ENCODE results near the gene NIN.

GRCh38 chr14:50834802-50835276, 3.9 kb upstream of the NIN start:
- TF ChIP-seq EP300 (IDR thresholded peaks at IDR 0.05) (no peak), POLR2A (IDR thresholded peaks at IDR 0.05) (no peak)
- TF ChIP-seq, protein P1, sequence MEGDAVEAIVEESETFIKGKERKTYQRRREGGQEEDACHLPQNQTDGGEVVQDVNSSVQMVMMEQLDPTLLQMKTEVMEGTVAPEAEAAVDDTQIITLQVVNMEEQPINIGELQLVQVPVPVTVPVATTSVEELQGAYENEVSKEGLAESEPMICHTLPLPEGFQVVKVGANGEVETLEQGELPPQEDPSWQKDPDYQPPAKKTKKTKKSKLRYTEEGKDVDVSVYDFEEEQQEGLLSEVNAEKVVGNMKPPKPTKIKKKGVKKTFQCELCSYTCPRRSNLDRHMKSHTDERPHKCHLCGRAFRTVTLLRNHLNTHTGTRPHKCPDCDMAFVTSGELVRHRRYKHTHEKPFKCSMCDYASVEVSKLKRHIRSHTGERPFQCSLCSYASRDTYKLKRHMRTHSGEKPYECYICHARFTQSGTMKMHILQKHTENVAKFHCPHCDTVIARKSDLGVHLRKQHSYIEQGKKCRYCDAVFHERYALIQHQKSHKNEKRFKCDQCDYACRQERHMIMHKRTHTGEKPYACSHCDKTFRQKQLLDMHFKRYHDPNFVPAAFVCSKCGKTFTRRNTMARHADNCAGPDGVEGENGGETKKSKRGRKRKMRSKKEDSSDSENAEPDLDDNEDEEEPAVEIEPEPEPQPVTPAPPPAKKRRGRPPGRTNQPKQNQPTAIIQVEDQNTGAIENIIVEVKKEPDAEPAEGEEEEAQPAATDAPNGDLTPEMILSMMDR (IDR thresholded peaks at IDR 0.05) = no peak
